Thoracic aorta (tissue), 2 donors: ENCODE data around the gene GPALPP1. TPM values are rescaled to one million over a fixed set of nuclear protein-coding genes. Genes with fewer than 3 reads are reported as not detected.

ENCODE experiments used
- ATAC-seq: fragments of 150-250 bp; one replicate; pipeline ENCODE4 v1.8.0; 2017; ENCODE audit warnings: low read depth; ENCODE audit not compliant: insufficient number of reproducible peaks, low FRiP score
- DNase-seq: peaks from one replicate; pipeline ENCODE4 v3.0.0-alpha.2; 2020; ENCODE audit warnings: low spot score
- H3K27ac ChIP-seq, 2 donors: fragments of 200-600 bp; sonication (generic); 1 replicate in 1 of 2; 2 replicates in 1 of 2; pipeline ENCODE4 v1.5.1; 2016; ENCODE audit warnings: mild to moderate bottlenecking in 2 of 2, moderate library complexity in 2 of 2
- H3K27me3 ChIP-seq: fragments of 200-600 bp; sonication (generic); replicated peaks from 2 replicates; pipeline ENCODE4 v1.6.0; 2016; ENCODE audit warnings: mild to moderate bottlenecking; ENCODE audit not compliant: insufficient read depth
- H3K36me3 ChIP-seq: fragments of 200-600 bp; sonication (generic); one replicate; pipeline ENCODE4 v1.5.1; 2016
- H3K4me1 ChIP-seq, 2 donors: fragments of 200-600 bp; sonication (generic); 1 replicate in 1 of 2; 2 replicates in 1 of 2; pipeline versions ENCODE4 v1.5.1 to v1.6.0; 2016; ENCODE audit warnings: low read depth in 2 of 2, mild to moderate bottlenecking in 1 of 2; ENCODE audit not compliant: control insufficient read depth in 1 of 2
- H3K4me3 ChIP-seq: fragments of 200-600 bp; sonication (generic); 2 replicates; pipeline ENCODE4 v1.5.1; 2016; ENCODE audit warnings: mild to moderate bottlenecking
- H3K9me3 ChIP-seq: fragments of 200-600 bp; sonication (generic); 2 replicates; pipeline ENCODE4 v1.5.1; 2016
- total RNA-seq, 2 donors: library from RNA; depleted of rRNA; stranded (reverse); fragments of >200 nt; gene quantifications; one replicate each; pipeline versions ENCODE4 v1.1.0 to v1.2.3, GENCODE V29; 2016
- TF ChIP-seq, protein P1 (sequence below): fragments of 200-600 bp; sonication (generic); IDR thresholded peaks from one replicate; pipeline ENCODE4 v1.5.1; 2019; ENCODE audit warnings: antibody characterized with exemption

Gene GPALPP1
- total RNA-seq, 2 donors from 2014 or later = 33.6 to 34.3 TPM

DNA sequence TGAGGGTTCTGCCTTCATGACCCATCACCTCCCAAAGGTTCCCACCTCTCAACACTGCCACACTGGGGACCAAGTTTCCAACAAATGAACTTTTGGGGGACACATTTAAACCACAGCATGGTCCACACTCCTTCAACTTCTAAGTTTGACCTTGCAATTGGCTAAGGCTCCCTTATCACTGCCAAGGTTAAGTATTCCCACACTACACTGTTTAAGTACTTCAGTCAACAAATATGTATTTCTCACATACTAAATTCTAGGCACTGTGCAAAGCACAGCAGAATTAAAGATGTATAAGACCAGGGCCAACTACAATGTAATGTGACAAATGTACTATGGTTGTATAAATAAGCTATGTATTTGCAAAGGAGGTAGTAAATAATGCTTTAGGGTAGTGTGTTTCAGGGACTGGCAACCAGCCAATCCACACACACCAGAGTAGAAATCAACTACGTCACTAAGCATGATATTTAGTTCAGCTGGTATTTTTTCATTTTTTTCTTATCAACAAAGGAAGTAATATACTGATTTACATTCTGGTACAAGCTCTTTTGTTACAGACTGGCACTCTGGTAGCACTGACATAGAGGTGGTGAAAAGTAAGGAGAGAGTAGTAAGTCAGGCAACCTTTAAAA lies 12.3 kb upstream of the GPALPP1 start:
- H3K4me3 ChIP-seq = no peak overlapping the region
- peaks cover 13% of the 10 kb centered on the region for H3K36me3 ChIP-seq
- no peaks in the 10 kb centered on the region for H3K9me3 ChIP-seq
- H3K4me1 ChIP-seq = peaks cover 0 to 2% of the 10 kb centered on the region in 2 donors
- no peak overlapping the region for H3K27ac ChIP-seq
- TF ChIP-seq, protein P1, sequence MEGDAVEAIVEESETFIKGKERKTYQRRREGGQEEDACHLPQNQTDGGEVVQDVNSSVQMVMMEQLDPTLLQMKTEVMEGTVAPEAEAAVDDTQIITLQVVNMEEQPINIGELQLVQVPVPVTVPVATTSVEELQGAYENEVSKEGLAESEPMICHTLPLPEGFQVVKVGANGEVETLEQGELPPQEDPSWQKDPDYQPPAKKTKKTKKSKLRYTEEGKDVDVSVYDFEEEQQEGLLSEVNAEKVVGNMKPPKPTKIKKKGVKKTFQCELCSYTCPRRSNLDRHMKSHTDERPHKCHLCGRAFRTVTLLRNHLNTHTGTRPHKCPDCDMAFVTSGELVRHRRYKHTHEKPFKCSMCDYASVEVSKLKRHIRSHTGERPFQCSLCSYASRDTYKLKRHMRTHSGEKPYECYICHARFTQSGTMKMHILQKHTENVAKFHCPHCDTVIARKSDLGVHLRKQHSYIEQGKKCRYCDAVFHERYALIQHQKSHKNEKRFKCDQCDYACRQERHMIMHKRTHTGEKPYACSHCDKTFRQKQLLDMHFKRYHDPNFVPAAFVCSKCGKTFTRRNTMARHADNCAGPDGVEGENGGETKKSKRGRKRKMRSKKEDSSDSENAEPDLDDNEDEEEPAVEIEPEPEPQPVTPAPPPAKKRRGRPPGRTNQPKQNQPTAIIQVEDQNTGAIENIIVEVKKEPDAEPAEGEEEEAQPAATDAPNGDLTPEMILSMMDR = no peak
- DNase-seq (no peak), ATAC-seq (no peak)
- H3K27me3 ChIP-seq = no peaks in the 10 kb centered on the region

DNA sequence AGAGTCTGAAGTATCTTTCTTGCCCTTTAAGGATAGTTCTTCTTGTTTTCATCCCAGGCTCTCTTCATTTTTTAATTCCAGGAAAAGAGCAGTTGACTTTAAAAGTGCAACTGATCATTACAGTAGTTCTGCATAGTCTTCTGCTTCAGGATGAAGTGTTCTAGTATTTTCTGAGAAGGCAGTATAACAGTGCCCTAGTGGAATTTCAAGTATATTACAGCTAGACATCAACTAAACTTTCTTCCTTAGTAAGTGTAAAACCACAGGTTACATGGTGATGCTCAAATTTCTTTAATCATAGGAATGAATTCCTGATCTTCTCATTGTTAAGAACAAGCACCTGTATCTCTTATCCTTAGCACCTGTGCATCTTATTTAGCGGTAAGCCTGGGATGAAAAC lies 11.0 kb upstream of the GPALPP1 start:
- Histone ChIP-seq H3K36me3 (peaks cover 13% of the 10 kb centered on the region), H3K27me3 (no peaks in the 10 kb centered on the region), H3K27ac (no peak overlapping the region), H3K9me3 (no peaks in the 10 kb centered on the region), H3K4me3 (no peak overlapping the region), H3K4me1 (peaks cover 0 to under 1% of the 10 kb centered on the region in 2 donors)
- TF ChIP-seq, protein P1 = no peak
- no peak for DNase-seq
- ATAC-seq = no peak

DNA sequence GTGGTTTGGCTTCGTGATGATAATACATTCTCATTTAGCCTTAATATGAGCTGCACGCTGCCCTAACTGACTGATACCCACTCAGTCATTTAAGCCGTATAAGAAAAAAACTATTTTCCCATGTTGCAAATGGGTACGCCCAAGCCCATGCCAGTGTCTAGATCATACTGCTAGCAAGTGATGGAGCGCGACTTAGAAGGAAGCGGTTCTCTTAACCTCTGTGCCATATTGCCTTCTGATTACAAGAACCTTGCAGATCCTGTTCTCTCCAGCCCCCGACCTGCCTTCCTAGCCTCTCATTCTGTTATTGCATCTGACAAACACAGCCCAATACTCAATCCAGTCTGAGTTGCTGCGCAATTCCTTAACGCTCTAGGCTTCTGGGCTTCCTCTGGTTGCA lies 603 bp downstream of the GPALPP1 start:
- DNase-seq (no peak), ATAC-seq (no peak)
- H3K4me3 ChIP-seq = peak overlapping the region; percentile 94
- no peaks in the 10 kb centered on the region for H3K9me3 ChIP-seq
- H3K27me3 ChIP-seq = no peaks in the 10 kb centered on the region
- H3K36me3 ChIP-seq = no peaks in the 10 kb centered on the region
- TF ChIP-seq, protein P1 = no peak
- H3K27ac ChIP-seq = peak overlapping the region; percentile 86 to 91
- H3K4me1 ChIP-seq = peaks cover 28 to 47% of the 10 kb centered on the region in 2 donors

DNA sequence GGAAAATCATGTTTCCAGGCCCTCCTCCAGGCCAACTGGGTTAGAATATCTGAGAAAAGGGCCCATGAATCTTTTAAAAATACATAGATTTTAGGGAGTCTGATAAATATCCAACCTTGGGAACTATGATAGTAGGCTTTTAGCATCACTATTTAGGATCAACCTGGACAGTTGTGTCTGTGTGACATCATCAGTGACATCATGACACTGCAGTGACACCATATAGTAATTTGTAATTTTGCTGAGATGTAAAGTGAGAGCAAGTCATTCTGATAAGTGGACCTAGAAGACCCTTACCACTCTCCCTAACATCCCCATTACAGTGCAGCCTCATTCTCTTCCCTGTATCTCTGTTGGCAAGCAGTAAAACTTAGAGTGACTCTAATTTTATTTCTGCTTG lies 14.1 kb downstream of the GPALPP1 start:
- Histone ChIP-seq H3K27ac (no peak overlapping the region), H3K4me3 (no peak overlapping the region), H3K4me1 (no peaks in the 10 kb centered on the region), H3K27me3 (no peaks in the 10 kb centered on the region), H3K9me3 (no peaks in the 10 kb centered on the region), H3K36me3 (peaks cover 22% of the 10 kb centered on the region)
- DNase-seq (no peak), ATAC-seq (no peak)
- TF ChIP-seq, protein P1 = no peak

DNA sequence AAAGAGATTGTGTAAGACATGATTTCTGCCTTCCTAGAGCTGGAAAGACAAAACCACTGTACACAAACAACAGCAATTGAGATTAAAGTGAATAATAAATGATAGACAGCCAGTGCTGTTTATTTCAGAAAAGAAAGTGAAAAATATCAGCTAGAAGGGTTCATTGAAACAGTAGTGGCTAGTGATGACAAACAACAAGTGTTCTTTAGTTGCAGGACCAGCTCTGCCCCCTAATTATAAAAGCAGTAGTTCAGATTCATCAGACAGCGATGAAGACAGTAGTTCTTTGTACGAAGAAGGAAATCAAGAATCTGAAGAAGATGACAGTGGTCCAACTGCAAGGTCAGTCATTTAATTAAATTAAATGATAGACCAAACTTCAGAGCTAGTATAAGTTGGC lies 14.8 kb downstream of the GPALPP1 start:
- Histone ChIP-seq H3K4me3 (no peak overlapping the region), H3K9me3 (no peaks in the 10 kb centered on the region), H3K36me3 (peaks cover 24% of the 10 kb centered on the region), H3K4me1 (no peaks in the 10 kb centered on the region), H3K27me3 (no peaks in the 10 kb centered on the region), H3K27ac (no peak overlapping the region)
- no peak for DNase-seq
- TF ChIP-seq, protein P1 = no peak
- no peak for ATAC-seq
